Testis (tissue), 3 donors: Measurements from ENCODE around the gene GGA1. TPM values are rescaled to one million over a fixed set of nuclear protein-coding genes. Genes with fewer than 3 reads are reported as not detected.
A peak's percentile ranks its signal among the peaks of the same experiment; 100 is the strongest.

Experiments
- DNase-seq: peaks from one replicate; pipeline ENCODE4 v3.0.0-alpha.2; 2019
- H3K27ac ChIP-seq, 2 donors: fragments of 200-600 bp; sonication (generic); one replicate each; pipeline ENCODE4 v1.5.1; 2019
- H3K27me3 ChIP-seq: fragments of 200-600 bp; sonication (generic); one replicate; pipeline ENCODE4 v1.5.1; 2019
- H3K36me3 ChIP-seq: fragments of 200-600 bp; sonication (generic); one replicate; pipeline ENCODE4 v1.5.1; 2017; ENCODE audit warnings: low read depth; ENCODE audit errors: missing control alignments
- H3K4me1 ChIP-seq: fragments of 200-600 bp; sonication (generic); one replicate; pipeline ENCODE4 v1.5.1; 2019
- H3K4me3 ChIP-seq, 2 donors: fragments of 200-600 bp; sonication (generic); one replicate each; pipeline ENCODE4 v1.5.1; 2017 to 2019
- H3K9me3 ChIP-seq: fragments of 200-600 bp; sonication (generic); one replicate; pipeline ENCODE4 v1.5.1; 2017
- CTCF ChIP-seq, 3 experiments: fragments of 450-650 bp in 2 of 3; fragments of 200-600 bp in 1 of 3; sonication (generic) in 1 of 3; IDR thresholded peaks; one replicate each; pipeline ENCODE4 v1.5.1; 2016 to 2019; ENCODE audit warnings: antibody characterized with exemption in 3 of 3, mild to moderate bottlenecking in 2 of 3, moderate library complexity in 1 of 3
- POLR2A ChIP-seq: fragments of 450-650 bp; IDR thresholded peaks from one replicate; pipeline ENCODE4 v1.6.1; 2017; ENCODE audit warnings: antibody characterized with exemption, mild to moderate bottlenecking, moderate library complexity
- WGBS, 2 donors: methylation state at CpG; one replicate each; pipeline ENCODE4 v1.1.5; 2018; 5-methylcytosine and 5-hydroxymethylcytosine counted together
- intact Hi-C: fragments of 100-400 bp; cut with DNase I; formaldehyde crosslinking; loops from one replicate; pipeline ENCODE4 v1.15.1; 2023; ENCODE audit warnings: low total_unique reads
- polyA plus RNA-seq: library from polyadenylated mRNA; stranded (reverse); fragments of 350-450 nt; fragmentation: Illumina TruSeq; extraction: RNeasy Lipid Tissue Mini Kit (QIAGEN cat#74804); gene quantifications from one replicate; pipeline ENCODE4 v1.2.3, GENCODE V29; 2014; ENCODE audit warnings: low read depth, low replicate concordance; ENCODE audit not compliant: insufficient read depth
- total RNA-seq, 2 donors: library from RNA; depleted of rRNA; stranded (reverse); fragments of >200 nt; gene quantifications; one replicate each; pipeline ENCODE4 v1.2.3, GENCODE V29; 2016

Gene GGA1
- total and polyA plus RNA-seq, 3 donors from 2014 or later, result 274 to 359 (median 354) TPM

GRCh38 chr22:37561212-37562048, 47.2 kb upstream of the GGA1 start:
- peak; percentile 73 to 85 (median 77) for TF ChIP-seq CTCF (IDR thresholded peaks at IDR 0.05)
- no peak for TF ChIP-seq POLR2A
- 1% methylated on average over 21 to 56 of the region's 56 CpGs for WGBS, 2 donors
- H3K36me3 ChIP-seq, result no peaks in the 10 kb centered on the region
- peak; percentile 96 for DNase-seq
- H3K27ac ChIP-seq, result peak overlapping the region; percentile 88 to 98
- H3K4me3 ChIP-seq, result peak overlapping the region; percentile 80 to 87
- H3K4me1 ChIP-seq, result peaks cover 44% of the 10 kb centered on the region
- no peaks in the 10 kb centered on the region for H3K27me3 ChIP-seq
- intact Hi-C loops, result no loop called here
- no peaks in the 10 kb centered on the region for H3K9me3 ChIP-seq

- Histone ChIP-seq H3K27ac (peak overlapping the region; percentile 88 to 98), H3K4me1 (peaks cover 48% of the 10 kb centered on the region), H3K4me3 (peak overlapping the region in 1 of 2 donors; percentile 80), H3K9me3 (no peaks in the 10 kb centered on the region), H3K27me3 (no peaks in the 10 kb centered on the region), H3K36me3 (no peaks in the 10 kb centered on the region)
- TF ChIP-seq POLR2A (no peak), CTCF (IDR thresholded peaks at IDR 0.05) (no peak)
- no peak for DNase-seq
- WGBS, 2 donors, result 68 to 71% methylated on average over 9 to 14 of the region's 14 CpGs
- intact Hi-C loops, result no loop called here
Measured at GRCh38 chr22:37562049-37562875, 46.4 kb upstream of the GGA1 start.

- peaks cover 51% of the 10 kb centered on the region for H3K4me1 ChIP-seq
- TF ChIP-seq POLR2A, result no peak
- no peak for TF ChIP-seq CTCF (IDR thresholded peaks at IDR 0.05)
- H3K27me3 ChIP-seq, result no peaks in the 10 kb centered on the region
- H3K9me3 ChIP-seq, result no peaks in the 10 kb centered on the region
- H3K36me3 ChIP-seq, result no peaks in the 10 kb centered on the region
- H3K4me3 ChIP-seq, result no peak overlapping the region
- intact Hi-C loops, result no loop called here
- 44 to 49% methylated on average over 14 of the region's 14 CpGs for WGBS, 2 donors
- peak; percentile 90 for DNase-seq
- peak overlapping the region; percentile 56 to 80 for H3K27ac ChIP-seq
Measured at GRCh38 chr22:37563153-37564081, 45.2 kb upstream of the GGA1 start.

GRCh38 chr22:37564111-37564711, 44.4 kb upstream of the GGA1 start:
- peak overlapping the region; percentile 56 to 80 for H3K27ac ChIP-seq
- H3K4me1 ChIP-seq, result peaks cover 51% of the 10 kb centered on the region
- H3K36me3 ChIP-seq, result no peaks in the 10 kb centered on the region
- no peak overlapping the region for H3K4me3 ChIP-seq
- TF ChIP-seq CTCF (IDR thresholded peaks at IDR 0.05) (no peak), POLR2A (no peak)
- no peaks in the 10 kb centered on the region for H3K9me3 ChIP-seq
- H3K27me3 ChIP-seq, result no peaks in the 10 kb centered on the region
- intact Hi-C loops, result no loop called here
- no peak for DNase-seq
- WGBS, 2 donors, result 45 to 67% methylated on average over 7 of the region's 7 CpGs
